OCI-M2 (cell line): ENCODE data around the gene FRMPD1.
"Not testable (repeated sequence)": the region's sequence is repeated elsewhere in the genome, so short reads cannot be mapped to it uniquely, and the experiment has no call there.

Experiments used
- DNase-seq: peaks from one replicate; lab custom pipeline; 2025; ENCODE audit not compliant: unreplicated experiment; lab: John Stamatoyannopoulos, UW

Gene FRMPD1

GRCh38 chr9:37730839-37731238 is 80.1 kb downstream of the FRMPD1 start:
- DNase-seq = no peak

GRCh38 chr9:37732086-37732741 is 81.5 kb downstream of the FRMPD1 start:
- DNase-seq = no peak

- no peak for DNase-seq
Measured at GRCh38 chr9:37732952-37733351, 82.2 kb downstream of the FRMPD1 start.

GRCh38 chr9:37739222-37739621 is 88.5 kb downstream of the FRMPD1 start:
- DNase-seq = no peak

- DNase-seq = no peak
Measured at GRCh38 chr9:37740128-37740527, 89.4 kb downstream of the FRMPD1 start.

- no peak for DNase-seq
Measured at GRCh38 chr9:37740631-37741328, 90.0 kb downstream of the FRMPD1 start.

- DNase-seq = no peak
Measured at GRCh38 chr9:37745970-37746369, 95.2 kb downstream of the FRMPD1 start.

GRCh38 chr9:37746448-37747270 is 95.9 kb downstream of the FRMPD1 start:
- no peak for DNase-seq

- no peak for DNase-seq
Measured at GRCh38 chr9:37747271-37747753, 96.6 kb downstream of the FRMPD1 start.

- DNase-seq = no peak
Measured at GRCh38 chr9:37749129-37749528, 98.4 kb downstream of the FRMPD1 start.

GRCh38 chr9:37751186-37751585 is 100.4 kb downstream of the FRMPD1 start:
- DNase-seq = no peak

GRCh38 chr9:37751704-37752103 is 101.0 kb downstream of the FRMPD1 start:
- DNase-seq = not testable (repeated sequence)

- not testable (repeated sequence) for DNase-seq
Measured at GRCh38 chr9:37752112-37752511, 101.4 kb downstream of the FRMPD1 start.

- no peak for DNase-seq
Measured at GRCh38 chr9:37752642-37753488, 102.1 kb downstream of the FRMPD1 start.

- DNase-seq = no peak
Measured at GRCh38 chr9:37753489-37754190, 102.9 kb downstream of the FRMPD1 start, which contains the start of gene TRMT10B. TSS of gene TRMT10B (plus strand) at chr9:37753805. CDS start at chr9:37761932, 8,127 bp downstream.

GRCh38 chr9:37758747-37759146 is 108.0 kb downstream of the FRMPD1 start:
- DNase-seq = no peak

- DNase-seq = no peak
Measured at GRCh38 chr9:37760416-37761161, 109.8 kb downstream of the FRMPD1 start.

- DNase-seq = no peak
Measured at GRCh38 chr9:37761511-37761910, 110.8 kb downstream of the FRMPD1 start.

- not testable (repeated sequence) for DNase-seq
Measured at GRCh38 chr9:37765263-37765662, 114.5 kb downstream of the FRMPD1 start.
